Stimulated activated CD8-positive, alpha-beta memory T cell treated with anti-CD3 and anti-CD28 coated beads, Interleukin-2, amount 100 ng/mL, for 48 hours (primary cell): ENCODE measurements around the gene U2AF2.

Experiments
- DNase-seq, 2 donors: peaks; one replicate each; pipeline ENCODE4 v3.0.0-alpha.2; 2020; ENCODE audit warnings: low read depth in 2 of 2

U2AF2 gene

GRCh38 chr19:55675661-55676354 is 21.0 kb downstream of the U2AF2 start:
- no peak for DNase-seq

DNA sequence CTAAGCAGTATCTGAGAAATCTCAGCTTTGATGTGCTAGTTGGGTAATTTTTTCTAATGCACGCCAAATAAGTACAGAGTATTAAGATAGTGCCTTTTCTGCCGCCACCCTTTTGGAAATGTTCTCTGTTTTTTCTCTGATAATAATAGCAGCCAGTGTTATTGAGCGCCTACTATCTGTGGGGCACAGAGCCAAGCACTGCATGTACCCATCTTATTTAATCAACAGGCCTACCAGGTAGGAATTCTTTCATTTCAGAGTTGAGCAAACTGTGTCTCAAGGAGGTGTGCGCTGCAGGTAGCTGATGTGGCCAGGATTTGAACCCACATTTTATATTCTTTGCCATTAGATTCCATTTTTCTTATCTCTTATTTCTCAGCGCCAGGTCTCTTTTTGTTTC is 21.5 kb downstream of the U2AF2 start:
- no peak for DNase-seq

GRCh38 chr19:55676889-55677505 is 22.2 kb downstream of the U2AF2 start:
- DNase-seq, result no peak

DNA sequence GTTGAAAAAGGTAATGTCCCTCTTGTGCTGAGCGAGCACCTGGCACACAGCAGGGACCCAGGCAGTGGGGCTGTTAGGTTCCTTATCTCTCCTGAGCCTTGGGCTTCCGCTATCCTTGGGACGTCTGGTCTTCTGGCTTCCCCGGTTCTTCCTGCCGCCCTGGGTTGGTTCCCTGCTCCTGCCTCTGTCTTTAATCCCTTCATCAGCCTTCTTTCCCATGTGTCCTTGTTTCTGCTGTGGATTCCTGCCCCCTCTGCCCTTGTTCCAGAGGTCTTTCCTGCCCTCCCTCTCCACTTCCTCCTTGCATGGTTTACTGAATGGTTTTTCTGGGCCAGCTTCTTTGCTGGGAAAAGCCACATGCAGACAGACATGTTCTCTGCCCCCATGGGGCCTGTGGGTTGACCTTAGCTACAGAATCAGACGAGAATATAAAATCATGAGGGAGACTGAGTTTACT is 22.8 kb downstream of the U2AF2 start:
- DNase-seq, result no peak

GRCh38 chr19:55678121-55678671 is 23.4 kb downstream of the U2AF2 start:
- no peak for DNase-seq

GRCh38 chr19:55679343-55680257 is 24.8 kb downstream of the U2AF2 start:
- no peak for DNase-seq

- no peak for DNase-seq
These were observed 25.7 kb downstream of the U2AF2 start for GRCh38 chr19:55680339-55681130.

DNA sequence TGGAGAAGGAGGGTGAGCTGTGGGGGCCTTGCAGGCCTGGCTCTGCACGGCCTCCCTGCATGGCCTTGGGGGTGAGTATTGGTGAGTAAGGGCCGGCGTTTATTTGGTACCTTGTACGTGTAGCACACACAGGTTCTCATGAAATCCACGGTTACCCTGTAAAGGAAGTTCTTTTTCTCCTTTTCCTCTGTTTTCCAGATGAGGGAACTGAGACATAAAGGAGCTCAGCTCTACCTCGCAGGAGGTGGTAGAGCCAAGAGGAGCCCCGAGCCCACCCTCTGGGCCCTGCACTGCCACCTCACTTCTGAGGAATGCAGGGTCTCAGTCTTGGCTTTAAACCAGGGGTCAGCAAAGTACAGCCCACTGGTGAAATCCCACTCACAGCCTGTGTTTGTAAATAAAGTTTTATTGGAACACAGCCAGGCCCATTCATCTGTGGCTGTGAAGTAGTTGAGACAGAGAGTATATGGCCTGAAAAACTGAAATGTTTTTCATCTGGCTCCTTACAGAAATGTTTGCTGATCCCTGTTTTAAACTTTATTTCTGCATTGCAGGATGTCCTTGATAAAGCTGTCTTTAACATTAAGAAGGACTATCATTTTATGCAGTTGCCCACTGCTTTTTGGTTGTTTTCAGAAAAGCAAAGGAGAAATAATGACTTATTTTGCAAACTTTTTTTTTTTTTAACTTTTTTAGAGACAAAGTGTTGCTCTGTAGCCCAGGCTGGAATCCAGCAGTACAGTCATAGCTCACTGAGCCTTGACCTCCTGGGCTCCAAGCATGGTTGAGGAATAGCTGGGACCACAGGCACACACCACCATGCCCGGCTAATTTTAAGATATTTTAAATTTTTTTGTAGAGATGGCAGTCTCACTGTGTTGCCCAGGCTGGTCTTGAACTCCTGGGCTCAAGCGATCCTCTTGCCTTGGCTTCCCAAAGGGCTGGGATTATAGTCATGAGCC is 26.6 kb downstream of the U2AF2 start:
- no peak for DNase-seq

- no peak for DNase-seq
These were observed 28.8 kb downstream of the U2AF2 start for GRCh38 chr19:55683449-55684261.

GRCh38 chr19:55684946-55685681 is 30.3 kb downstream of the U2AF2 start:
- no peak for DNase-seq

- no peak for DNase-seq
These were observed 30.9 kb downstream of the U2AF2 start for GRCh38 chr19:55685776-55686175.

DNA sequence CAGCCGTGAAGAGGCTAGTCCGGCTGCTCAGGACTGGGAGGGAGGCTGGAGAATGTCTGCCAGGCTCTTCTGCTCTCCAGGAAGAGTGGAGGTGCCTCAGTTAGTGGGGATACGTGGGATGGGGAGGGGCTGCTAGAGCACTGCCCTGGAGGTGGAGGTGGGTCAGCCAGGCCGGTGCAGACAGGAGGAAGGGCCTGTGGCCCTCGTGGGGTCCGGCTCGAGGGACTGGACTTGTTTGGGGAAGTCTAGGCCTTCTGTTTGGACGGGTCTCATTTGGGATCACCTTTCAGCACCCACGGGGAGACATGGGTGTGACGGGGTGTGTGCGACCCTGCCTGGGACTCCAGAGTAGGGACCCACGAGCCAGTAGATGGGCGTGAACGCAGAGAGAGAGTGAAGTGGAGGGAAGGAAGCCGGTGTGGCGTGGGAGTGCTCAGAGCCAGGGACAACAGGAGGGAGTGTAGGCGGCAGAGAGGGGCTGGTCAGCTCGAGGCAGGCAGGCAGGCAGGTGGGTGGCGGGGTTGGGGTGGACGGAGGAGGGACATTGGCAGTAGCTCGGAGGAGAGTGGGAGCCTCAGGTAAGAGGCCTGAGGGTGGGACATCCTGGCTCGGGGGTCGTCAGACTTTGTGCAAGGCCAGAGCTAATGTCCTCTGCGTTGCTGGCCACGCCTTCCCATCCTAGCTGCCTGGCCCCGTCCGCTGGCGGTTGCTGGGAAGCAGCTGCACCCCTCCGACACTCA is 31.6 kb downstream of the U2AF2 start:
- DNase-seq, result no peak

- DNase-seq, result no peak
These were observed 32.7 kb downstream of the U2AF2 start for GRCh38 chr19:55687281-55688201.

DNA sequence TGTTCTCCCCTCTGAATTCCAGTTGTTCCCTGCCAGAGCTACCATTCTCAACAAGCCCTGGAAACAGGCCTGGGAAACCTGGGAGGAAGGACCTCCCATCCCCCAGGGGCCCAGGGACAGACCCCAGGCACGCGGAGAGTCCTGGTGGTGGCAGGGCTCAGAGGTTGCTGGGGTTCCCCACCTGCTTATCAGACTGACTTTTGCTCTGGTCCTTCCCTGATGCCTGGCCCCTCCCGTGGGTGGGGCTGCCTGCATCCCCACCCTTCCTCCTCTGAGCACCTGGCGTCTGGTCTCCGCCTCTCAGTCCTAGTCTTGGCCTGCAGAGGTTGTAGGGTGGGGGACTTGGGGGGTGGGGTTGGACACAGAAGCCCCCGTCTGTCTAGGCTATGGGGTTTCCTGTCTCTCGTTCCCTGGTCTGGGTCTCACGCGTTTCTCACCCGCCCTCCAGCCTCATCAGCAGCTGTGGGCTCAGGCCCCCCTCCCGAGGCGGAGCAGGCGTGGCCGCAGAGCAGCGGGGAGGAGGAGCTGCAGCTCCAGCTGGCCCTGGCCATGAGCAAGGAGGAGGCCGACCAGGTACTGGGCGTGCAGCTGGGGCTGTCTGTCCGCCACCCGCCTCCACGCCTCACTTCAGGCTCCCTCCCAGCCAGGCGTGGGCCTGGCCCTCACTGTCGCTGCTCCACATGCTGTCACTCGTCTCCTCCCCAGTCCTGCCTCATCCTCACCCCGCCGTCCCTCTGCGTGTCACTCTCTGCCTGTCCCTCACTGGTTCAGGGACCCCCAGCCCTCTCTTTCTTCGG is 33.8 kb downstream of the U2AF2 start:
- no peak for DNase-seq

DNA sequence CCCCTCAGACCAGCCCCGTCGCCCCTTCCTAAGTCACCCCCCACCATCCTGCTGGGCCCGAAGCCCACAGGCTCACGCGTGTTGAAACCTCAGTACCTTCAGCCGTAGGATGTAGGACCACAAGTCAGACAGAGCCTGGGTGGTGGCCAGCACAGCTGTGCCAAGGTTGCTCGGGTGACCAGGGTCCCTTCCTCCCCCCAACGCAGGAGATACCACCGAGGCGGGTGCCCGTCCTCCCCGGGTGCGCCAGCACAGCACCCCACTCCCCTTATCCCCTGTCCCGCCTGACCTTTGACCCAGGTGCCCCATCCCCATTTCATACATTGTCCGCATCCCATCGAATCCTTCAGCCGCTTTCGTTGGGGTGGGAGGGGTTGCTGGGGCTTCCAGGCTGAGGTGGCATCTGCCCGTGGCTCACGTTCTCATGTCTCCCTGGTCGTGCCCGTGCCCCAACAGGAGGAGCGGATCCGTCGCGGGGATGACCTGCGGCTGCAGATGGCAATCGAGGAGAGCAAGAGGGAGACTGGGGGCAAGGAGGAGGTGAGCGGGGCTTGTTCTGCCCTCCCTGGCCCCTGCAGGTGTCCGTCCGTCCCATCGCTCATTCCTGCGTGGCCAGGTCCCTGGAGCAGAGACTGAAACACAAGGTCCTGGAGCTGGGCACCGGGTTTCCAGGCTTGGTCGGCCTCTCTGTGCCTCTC is 34.7 kb downstream of the U2AF2 start:
- DNase-seq, result no peak
